SU-DHL-6 (cell line): ENCODE results near the gene MYRF.

Source experiments
- EZH2phosphoT487 ChIP-seq: fragments of 200-600 bp; sonication (generic), shearing (Covaris generic); conservative IDR thresholded peaks from 2 replicates; pipeline ENCODE4 v1.6.1; 2018; ENCODE audit warnings: mild to moderate bottlenecking, antibody characterized with exemption, low read length, moderate library complexity, mixed read lengths
- TF ChIP-seq, protein P1 (sequence below): fragments of 200-600 bp; sonication (generic); IDR thresholded peaks from one replicate; pipeline ENCODE4 v1.5.1; 2017; ENCODE audit warnings: antibody characterized with exemption, mild to moderate bottlenecking, low read length, moderate library complexity; ENCODE audit not compliant: insufficient read depth, poor library complexity, severe bottlenecking

DNA sequence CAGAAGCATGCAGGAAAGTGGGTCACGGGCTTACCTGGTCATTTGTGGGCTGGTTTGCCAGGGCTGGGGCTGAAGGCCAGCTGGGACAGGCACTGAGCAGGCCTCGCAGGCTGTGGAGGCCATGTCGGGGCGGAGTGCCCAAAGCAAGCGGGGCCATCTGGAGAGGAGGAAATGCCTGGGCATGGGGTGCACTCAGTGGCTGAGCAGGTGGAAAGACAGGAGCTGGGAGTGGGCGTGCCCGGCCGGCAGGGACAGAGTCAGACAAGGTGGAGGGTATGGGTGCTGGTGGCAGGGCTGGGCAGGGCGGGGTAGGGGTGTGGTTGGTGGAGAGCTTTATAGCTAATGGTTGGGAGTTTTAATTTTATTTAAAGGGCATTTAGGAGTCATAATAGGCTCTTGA is 44.9 kb upstream of the MYRF start:
- TF ChIP-seq, protein P1, sequence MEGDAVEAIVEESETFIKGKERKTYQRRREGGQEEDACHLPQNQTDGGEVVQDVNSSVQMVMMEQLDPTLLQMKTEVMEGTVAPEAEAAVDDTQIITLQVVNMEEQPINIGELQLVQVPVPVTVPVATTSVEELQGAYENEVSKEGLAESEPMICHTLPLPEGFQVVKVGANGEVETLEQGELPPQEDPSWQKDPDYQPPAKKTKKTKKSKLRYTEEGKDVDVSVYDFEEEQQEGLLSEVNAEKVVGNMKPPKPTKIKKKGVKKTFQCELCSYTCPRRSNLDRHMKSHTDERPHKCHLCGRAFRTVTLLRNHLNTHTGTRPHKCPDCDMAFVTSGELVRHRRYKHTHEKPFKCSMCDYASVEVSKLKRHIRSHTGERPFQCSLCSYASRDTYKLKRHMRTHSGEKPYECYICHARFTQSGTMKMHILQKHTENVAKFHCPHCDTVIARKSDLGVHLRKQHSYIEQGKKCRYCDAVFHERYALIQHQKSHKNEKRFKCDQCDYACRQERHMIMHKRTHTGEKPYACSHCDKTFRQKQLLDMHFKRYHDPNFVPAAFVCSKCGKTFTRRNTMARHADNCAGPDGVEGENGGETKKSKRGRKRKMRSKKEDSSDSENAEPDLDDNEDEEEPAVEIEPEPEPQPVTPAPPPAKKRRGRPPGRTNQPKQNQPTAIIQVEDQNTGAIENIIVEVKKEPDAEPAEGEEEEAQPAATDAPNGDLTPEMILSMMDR: no peak
- no peak for TF ChIP-seq EZH2phosphoT487
